IMR-90 (cell line): ENCODE results near the gene OSBPL9.

Experiments used
- BHLHE40 ChIP-seq: fragments of 150-350 bp; IDR thresholded peaks from 2 replicates; pipeline ENCODE4 v1.6.1; 2016; ENCODE audit warnings: mild to moderate bottlenecking, low read depth, low read length
- CEBPB ChIP-seq: IDR thresholded peaks from 2 replicates; pipeline ENCODE4 v1.6.1; 2012; ENCODE audit warnings: low read depth, low read length, improper control_type of control experiment
- CHD1 ChIP-seq: IDR thresholded peaks from 2 replicates; pipeline ENCODE4 v1.6.1; 2012; ENCODE audit warnings: low read depth, low read length, improper control_type of control experiment
- ELK1 ChIP-seq: fragments of 150-350 bp; IDR thresholded peaks from 2 replicates; pipeline ENCODE4 v1.6.1; 2016; ENCODE audit warnings: low read depth, mild to moderate bottlenecking, low read length, moderate library complexity, borderline replicate concordance
- FOS ChIP-seq: fragments of 150-350 bp; IDR thresholded peaks from 2 replicates; pipeline ENCODE4 v1.6.1; 2016; ENCODE audit warnings: low read depth, low read length
- MAFK ChIP-seq: IDR thresholded peaks from 2 replicates; pipeline ENCODE4 v1.6.1; 2012; ENCODE audit warnings: low read depth, low read length, improper control_type of control experiment
- MAZ ChIP-seq: IDR thresholded peaks from 2 replicates; pipeline ENCODE4 v1.6.1; 2012; ENCODE audit warnings: low read depth, mild to moderate bottlenecking, low read length, improper control_type of control experiment, moderate library complexity, borderline replicate concordance
- MXI1 ChIP-seq: IDR thresholded peaks from 2 replicates; pipeline ENCODE4 v1.6.1; 2012; ENCODE audit warnings: low read depth, mild to moderate bottlenecking, low read length, moderate library complexity, borderline replicate concordance
- POLR2A ChIP-seq: IDR thresholded peaks from 2 replicates; pipeline ENCODE4 v1.6.1; 2012; ENCODE audit warnings: mild to moderate bottlenecking, low read depth, low read length
- RAD21 ChIP-seq: IDR thresholded peaks from 2 replicates; pipeline ENCODE4 v1.6.1; 2012; ENCODE audit warnings: low read length, improper control_type of control experiment
- RFX5 ChIP-seq: IDR thresholded peaks from 2 replicates; pipeline ENCODE4 v1.8.0; 2012; ENCODE audit warnings: low read depth, mild to moderate bottlenecking, low read length, moderate library complexity
- TF ChIP-seq, protein P1 (sequence below): conservative IDR thresholded peaks from 2 replicates; pipeline ENCODE4 v1.5.1; 2012; ENCODE audit warnings: mild to moderate bottlenecking, low read depth, low read length, improper control_type of control experiment
- TF ChIP-seq, protein P2 (sequence below): fragments of 150-350 bp; IDR thresholded peaks from 2 replicates; pipeline ENCODE4 v1.6.1; 2017; ENCODE audit warnings: mild to moderate bottlenecking, antibody characterized with exemption, low read length, low read depth

- TF ChIP-seq, protein P1, sequence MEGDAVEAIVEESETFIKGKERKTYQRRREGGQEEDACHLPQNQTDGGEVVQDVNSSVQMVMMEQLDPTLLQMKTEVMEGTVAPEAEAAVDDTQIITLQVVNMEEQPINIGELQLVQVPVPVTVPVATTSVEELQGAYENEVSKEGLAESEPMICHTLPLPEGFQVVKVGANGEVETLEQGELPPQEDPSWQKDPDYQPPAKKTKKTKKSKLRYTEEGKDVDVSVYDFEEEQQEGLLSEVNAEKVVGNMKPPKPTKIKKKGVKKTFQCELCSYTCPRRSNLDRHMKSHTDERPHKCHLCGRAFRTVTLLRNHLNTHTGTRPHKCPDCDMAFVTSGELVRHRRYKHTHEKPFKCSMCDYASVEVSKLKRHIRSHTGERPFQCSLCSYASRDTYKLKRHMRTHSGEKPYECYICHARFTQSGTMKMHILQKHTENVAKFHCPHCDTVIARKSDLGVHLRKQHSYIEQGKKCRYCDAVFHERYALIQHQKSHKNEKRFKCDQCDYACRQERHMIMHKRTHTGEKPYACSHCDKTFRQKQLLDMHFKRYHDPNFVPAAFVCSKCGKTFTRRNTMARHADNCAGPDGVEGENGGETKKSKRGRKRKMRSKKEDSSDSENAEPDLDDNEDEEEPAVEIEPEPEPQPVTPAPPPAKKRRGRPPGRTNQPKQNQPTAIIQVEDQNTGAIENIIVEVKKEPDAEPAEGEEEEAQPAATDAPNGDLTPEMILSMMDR = no peak
- TF ChIP-seq, protein P2, sequence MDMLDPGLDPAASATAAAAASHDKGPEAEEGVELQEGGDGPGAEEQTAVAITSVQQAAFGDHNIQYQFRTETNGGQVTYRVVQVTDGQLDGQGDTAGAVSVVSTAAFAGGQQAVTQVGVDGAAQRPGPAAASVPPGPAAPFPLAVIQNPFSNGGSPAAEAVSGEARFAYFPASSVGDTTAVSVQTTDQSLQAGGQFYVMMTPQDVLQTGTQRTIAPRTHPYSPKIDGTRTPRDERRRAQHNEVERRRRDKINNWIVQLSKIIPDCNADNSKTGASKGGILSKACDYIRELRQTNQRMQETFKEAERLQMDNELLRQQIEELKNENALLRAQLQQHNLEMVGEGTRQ = no peak
- no peak for TF ChIP-seq CHD1
- no peak for TF ChIP-seq RFX5
- TF ChIP-seq POLR2A = no peak
- TF ChIP-seq ELK1 = no peak
- no peak for TF ChIP-seq MXI1
- TF ChIP-seq BHLHE40 = no peak
- TF ChIP-seq RAD21 = no peak
- no peak for TF ChIP-seq MAZ
- TF ChIP-seq MAFK = no peak
- no peak for TF ChIP-seq CEBPB
- TF ChIP-seq FOS = no peak
Measured at GRCh38 chr1:51574796-51575195, 42.1 kb upstream of the OSBPL9 start.
